ENCODE results near the gene INSRR. TPM values are rescaled to one million over a fixed set of nuclear protein-coding genes. Genes with fewer than 3 reads are reported as not detected.

Gene INSRR
- total and polyA plus RNA-seq, 8 donors = 0.03 to 0.06 (median 0.04) TPM; not detected in 4

GRCh38 chr1:156840186-156840897, 18.6 kb downstream of the INSRR start:
- ATAC-seq = no peak
- Histone ChIP-seq H3K9me3 (no peaks in the 10 kb centered on the region), H3K27ac (no peak overlapping the region), H3K27me3 (peaks cover 24 to 94% of the 10 kb centered on the region in 2 donors), H3K36me3 (no peaks in the 10 kb centered on the region), H3K4me3 (no peak overlapping the region), H3K4me1 (peaks cover 0 to 6% of the 10 kb centered on the region in 2 donors)
- intact Hi-C loops (cut with DNase I) = no loop called here
- peak in 1 of 4 donors; percentile 61 for DNase-seq
- TF ChIP-seq CTCF (IDR thresholded peaks at IDR 0.05) = no peak

DNA sequence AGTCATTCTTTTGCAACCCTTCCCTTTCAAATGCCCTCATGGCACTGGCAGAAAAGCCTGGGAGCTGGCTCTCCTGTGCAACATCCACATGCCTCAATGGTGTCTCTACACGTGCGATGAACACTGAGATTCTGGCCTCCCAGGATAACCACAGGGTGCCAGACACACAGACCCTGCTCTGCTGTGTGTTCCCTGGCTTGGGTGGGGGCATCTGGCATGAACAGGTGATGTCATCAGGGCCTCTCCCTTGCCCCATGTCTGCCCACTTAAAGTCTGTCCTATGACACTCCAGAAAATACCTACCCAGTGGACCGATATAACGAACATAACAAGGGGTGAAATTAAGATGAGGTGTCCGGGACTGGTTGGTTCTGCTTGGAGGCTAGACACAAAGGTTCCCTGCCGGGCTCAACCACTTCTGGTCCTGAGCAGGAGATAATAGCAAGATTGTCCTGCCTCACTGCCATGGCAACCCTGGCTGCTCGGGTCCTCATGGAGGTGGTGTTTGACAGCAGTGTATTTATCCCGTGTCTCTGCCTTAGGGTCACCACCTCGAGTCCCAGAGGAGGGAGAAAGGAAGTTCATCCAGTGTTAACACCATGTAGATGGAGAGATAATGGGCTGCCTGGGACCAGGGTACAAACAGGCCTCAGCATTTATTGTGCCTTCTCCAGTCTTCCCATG, 19.3 kb downstream of the INSRR start:
- Histone ChIP-seq H3K36me3 (no peaks in the 10 kb centered on the region), H3K4me3 (no peak overlapping the region), H3K9me3 (no peaks in the 10 kb centered on the region), H3K27ac (no peak overlapping the region), H3K27me3 (peaks cover 16 to 93% of the 10 kb centered on the region in 2 donors), H3K4me1 (no peaks in the 10 kb centered on the region)
- intact Hi-C loops (cut with DNase I) = no loop called here
- TF ChIP-seq CTCF (IDR thresholded peaks at IDR 0.05) = no peak
- DNase-seq (no peak), ATAC-seq (no peak)

- Histone ChIP-seq H3K27me3 (peaks cover 10 to 92% of the 10 kb centered on the region in 2 donors), H3K27ac (no peak overlapping the region), H3K9me3 (no peaks in the 10 kb centered on the region), H3K36me3 (no peaks in the 10 kb centered on the region), H3K4me1 (no peaks in the 10 kb centered on the region), H3K4me3 (no peak overlapping the region)
- intact Hi-C loops (cut with DNase I) = no loop called here
- DNase-seq (peak in 1 of 4 donors; percentile 41), ATAC-seq (peak; percentile 78)
- TF ChIP-seq CTCF (IDR thresholded peaks at IDR 0.05) = peak; percentile 69 to 84
These were observed 19.9 kb downstream of the INSRR start for GRCh38 chr1:156838972-156839371.

DNA sequence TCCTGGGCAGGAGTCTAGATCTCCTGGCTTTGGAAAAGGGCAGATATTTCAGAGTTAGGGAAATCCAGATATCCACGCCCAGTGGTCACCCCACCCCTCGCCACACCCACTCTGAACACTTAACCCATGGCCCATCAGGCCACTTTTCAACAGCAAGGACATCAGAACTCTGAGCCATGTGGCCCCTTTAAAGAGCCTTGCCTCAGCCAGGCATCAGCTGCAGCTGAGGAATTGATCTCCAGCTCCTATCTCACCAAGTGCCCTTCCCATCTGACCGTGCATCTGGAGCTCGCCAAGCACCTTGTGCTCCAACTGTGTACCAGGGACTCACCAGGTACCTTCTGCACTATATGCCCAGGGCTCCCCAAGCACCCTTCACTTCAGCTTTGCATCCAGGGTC, 22.0 kb downstream of the INSRR start:
- ATAC-seq = no peak
- no peak for TF ChIP-seq CTCF (IDR thresholded peaks at IDR 0.05)
- H3K4me3 ChIP-seq = no peak overlapping the region
- H3K27me3 ChIP-seq = peaks cover 5 to 89% of the 10 kb centered on the region in 2 donors
- intact Hi-C loops (cut with DNase I) = no loop called here
- H3K36me3 ChIP-seq = no peaks in the 10 kb centered on the region
- DNase-seq = no peak
- H3K9me3 ChIP-seq = no peaks in the 10 kb centered on the region
- H3K27ac ChIP-seq = no peak overlapping the region
- H3K4me1 ChIP-seq = no peaks in the 10 kb centered on the region

GRCh38 chr1:156836041-156836654, 22.8 kb downstream of the INSRR start:
- no peak for DNase-seq
- Histone ChIP-seq H3K9me3 (no peaks in the 10 kb centered on the region), H3K4me3 (no peak overlapping the region), H3K4me1 (no peaks in the 10 kb centered on the region), H3K27ac (no peak overlapping the region), H3K27me3 (peaks cover 5 to 82% of the 10 kb centered on the region in 2 donors), H3K36me3 (no peaks in the 10 kb centered on the region)
- TF ChIP-seq CTCF (IDR thresholded peaks at IDR 0.05) = no peak
- intact Hi-C loops (cut with DNase I) = no loop called here
- ATAC-seq = no peak
